HG02678 (cell line): ENCODE data around the gene HEXIM1.

Experiments
- ATAC-seq: cut with Tn5 transposase; IDR thresholded peaks from one replicate; pipeline ENCODE4 v1.9.1; 2021; ENCODE audit warnings: mild to moderate bottlenecking, moderate library complexity; ENCODE audit not compliant: unreplicated experiment

HEXIM1 gene

GRCh38 chr17:45144199-45145034 is 3.9 kb upstream of the HEXIM1 start:
- ATAC-seq = no peak

- ATAC-seq = no peak
Measured at GRCh38 chr17:45145035-45145389, 3.3 kb upstream of the HEXIM1 start.

GRCh38 chr17:45146166-45146565 is 2.1 kb upstream of the HEXIM1 start:
- no peak for ATAC-seq

GRCh38 chr17:45146592-45146889 is 1.7 kb upstream of the HEXIM1 start:
- no peak for ATAC-seq

- no peak for ATAC-seq
Measured at GRCh38 chr17:45146890-45147580, 1.2 kb upstream of the HEXIM1 start.

DNA sequence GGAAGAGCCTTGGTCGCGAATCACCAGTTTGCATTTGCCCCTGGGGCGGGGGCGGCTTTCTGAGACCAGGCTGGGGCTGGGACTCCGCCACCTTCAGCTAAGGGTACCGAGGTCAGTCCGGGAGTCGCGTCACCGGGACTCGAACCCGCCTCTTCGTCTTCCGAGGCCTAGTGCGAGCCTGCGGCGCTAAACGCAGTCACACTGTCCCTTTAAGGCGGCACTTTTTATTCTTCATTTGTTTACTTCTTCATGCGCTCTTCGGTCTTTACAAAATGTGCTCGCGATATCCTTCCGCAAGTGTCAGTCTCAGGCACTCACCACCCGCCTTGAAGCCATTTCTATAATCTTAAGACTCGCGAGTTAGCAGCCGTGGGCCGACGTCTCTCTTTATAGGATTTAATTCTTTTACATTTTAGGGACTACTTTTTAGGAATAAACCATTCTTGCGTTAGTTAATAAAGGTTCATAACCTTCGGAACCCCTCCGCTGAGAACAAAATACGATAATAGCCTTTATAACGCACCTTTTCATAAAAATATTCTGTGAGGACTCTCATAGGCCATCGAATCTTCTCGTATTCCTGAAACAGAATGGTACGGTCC is 593 bp upstream of the HEXIM1 start:
- ATAC-seq = no peak

GRCh38 chr17:45149037-45149668 is 878 bp downstream of the HEXIM1 start:
- peak; percentile 24 for ATAC-seq

DNA sequence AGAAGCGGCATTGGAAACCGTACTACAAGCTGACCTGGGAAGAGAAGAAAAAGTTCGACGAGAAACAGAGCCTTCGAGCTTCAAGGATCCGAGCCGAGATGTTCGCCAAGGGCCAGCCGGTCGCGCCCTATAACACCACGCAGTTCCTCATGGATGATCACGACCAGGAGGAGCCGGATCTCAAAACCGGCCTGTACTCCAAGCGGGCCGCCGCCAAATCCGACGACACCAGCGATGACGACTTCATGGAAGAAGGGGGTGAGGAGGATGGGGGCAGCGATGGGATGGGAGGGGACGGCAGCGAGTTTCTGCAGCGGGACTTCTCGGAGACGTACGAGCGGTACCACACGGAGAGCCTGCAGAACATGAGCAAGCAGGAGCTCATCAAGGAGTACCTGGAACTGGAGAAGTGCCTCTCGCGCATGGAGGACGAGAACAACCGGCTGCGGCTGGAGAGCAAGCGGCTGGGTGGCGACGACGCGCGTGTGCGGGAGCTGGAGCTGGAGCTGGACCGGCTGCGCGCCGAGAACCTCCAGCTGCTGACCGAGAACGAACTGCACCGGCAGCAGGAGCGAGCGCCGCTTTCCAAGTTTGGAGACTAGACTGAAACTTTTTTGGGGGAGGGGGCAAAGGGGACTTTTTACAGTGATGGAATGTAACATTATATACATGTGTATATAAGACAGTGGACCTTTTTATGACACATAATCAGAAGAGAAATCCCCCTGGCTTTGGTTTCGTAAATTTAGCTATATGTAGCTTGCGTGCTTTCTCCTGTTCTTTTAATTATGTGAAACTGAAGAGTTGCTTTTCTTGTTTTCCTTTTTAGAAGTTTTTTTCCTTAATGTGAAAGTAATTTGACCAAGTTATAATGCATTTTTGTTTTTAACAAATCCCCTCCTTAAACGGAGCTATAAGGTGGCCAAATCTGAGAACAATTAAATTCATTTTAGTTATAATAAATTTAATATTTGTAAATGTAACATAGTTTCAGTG is 1.7 kb downstream of the HEXIM1 start:
- ATAC-seq = no peak

DNA sequence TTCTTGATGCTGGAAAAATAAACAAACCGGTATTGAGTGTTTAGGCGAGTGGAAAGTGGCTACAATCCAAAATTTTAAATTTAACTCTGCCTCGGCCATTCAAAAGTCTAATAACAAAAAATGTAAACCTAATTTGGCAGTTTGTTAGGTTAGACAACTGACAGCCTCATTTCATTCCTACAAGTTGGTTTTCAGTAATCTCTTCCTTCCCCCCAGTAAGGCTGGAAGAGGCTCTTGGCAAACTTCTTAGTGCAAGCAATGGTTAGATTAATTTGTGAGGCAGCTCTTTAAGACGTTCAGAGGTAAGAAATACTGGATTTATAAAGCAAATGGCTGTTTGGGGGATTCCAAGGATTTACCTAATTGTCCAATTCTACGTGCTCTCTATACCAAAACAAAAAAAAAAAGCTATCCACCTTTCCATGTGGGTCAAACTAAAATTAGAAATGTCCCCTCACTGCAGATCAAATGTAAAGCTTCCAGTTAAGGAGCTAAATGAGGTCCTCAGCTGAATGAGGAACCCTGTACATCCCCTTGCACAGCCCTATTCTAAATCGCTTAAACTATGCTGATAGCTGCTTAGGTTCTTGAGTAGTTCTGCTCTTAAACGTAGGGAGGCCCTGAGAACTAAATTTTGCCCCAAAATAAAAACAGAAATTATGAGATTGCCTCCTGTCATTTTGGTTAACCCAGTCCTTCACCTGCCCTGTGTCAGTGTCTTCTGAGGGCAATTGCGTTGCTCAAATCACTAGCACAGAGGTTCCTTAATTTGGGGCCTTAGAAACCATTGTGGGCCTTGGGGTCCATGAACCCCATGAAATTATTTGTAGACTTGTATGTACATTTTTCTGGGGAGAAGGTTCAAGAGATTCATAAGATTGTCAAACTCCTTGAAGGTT is 2.9 kb downstream of the HEXIM1 start:
- no peak for ATAC-seq

- ATAC-seq = no peak
Measured at GRCh38 chr17:45155029-45155428, 6.8 kb downstream of the HEXIM1 start.

DNA sequence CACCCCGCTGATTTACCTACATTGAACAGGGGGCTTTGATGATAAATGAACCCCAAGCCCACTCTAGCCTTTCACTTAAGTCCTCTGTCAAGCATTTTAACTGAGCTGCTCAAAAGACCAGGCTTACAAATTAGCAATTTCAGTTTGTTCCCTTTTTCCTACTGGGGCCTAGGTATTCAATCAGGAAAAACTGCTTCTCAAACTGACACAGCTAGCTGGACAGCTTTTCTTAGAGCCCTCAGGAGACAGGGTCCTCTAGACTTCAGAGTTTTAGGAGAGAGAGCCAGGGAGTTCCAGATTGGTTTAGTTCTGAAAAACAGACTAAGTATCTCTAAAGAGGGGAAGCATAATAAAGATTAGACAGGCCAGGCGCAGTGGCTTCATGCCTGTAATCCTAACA is 7.2 kb downstream of the HEXIM1 start:
- ATAC-seq = no peak

- no peak for ATAC-seq
Measured at GRCh38 chr17:45156242-45156641, 8.0 kb downstream of the HEXIM1 start.

- peak; percentile 10 for ATAC-seq
Measured at GRCh38 chr17:45160447-45161287, 12.4 kb downstream of the HEXIM1 start.

GRCh38 chr17:45161288-45162024 is 13.2 kb downstream of the HEXIM1 start, which contains the start of gene HEXIM2:
HEXIM2 (plus strand) TSS chr17:45161875; CDS start chr17:45162794, 919 bp downstream.
- ATAC-seq = peak; percentile 93

GRCh38 chr17:45162025-45162687 is 13.9 kb downstream of the HEXIM1 start:
- no peak for ATAC-seq

GRCh38 chr17:45164734-45165269 is 16.5 kb downstream of the HEXIM1 start:
- no peak for ATAC-seq
